ENCODE results near the gene TMEM179.

Gene TMEM179

DNA sequence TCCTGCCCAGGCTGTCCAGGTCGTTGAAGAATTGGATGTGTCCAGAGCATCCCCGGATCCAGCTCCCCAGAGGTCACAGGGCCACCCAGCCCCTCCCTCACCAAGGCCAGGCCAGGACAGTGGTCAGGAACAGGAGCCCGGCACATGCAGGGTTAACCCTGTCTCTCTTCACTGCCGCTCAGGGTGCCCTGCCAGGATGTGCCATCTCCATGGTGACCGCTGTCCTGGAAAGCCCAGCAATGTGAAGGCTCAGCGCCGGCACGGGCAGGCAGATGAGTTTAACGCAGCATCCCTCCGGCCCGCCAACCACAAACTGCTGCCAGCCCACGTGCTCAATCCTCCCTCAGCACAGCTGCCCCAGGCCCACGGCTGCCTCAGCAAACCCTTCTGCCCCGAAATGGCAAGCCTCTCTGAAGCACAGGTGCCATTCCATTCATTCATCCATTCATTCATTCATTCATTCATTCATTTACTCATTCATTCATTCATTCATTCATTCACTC is 4.4 kb downstream of the TMEM179 start:
- in situ Hi-C loops (cut with HindIII; ENCODE audit: low sequenced_read_pairs): no loop called here

DNA sequence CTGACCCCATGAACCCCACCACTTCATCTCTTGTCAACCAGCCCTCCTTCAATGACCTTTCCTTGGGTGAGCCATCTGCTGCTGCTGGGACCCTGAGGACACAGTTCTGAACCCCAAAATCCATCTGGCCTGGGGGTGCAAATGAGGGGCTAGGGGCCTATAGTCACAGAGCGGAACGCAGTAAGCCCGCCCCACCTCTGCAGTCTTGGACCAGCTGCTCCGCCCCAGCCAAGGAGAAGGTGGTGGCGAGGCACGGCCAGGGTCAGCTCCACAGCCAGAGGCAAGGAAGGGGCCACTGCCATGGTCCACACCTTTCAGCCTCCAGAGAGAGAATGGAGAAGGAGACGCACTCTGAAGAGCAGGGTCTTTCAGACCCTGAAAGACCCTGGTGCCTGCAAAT is 5.1 kb downstream of the TMEM179 start:
- in situ Hi-C loops (cut with HindIII; ENCODE audit: low sequenced_read_pairs): loop anchor here (10.0 kb wide), 1 partner anchor 405 kb away; no protein-coding TSS in a partner anchor

DNA sequence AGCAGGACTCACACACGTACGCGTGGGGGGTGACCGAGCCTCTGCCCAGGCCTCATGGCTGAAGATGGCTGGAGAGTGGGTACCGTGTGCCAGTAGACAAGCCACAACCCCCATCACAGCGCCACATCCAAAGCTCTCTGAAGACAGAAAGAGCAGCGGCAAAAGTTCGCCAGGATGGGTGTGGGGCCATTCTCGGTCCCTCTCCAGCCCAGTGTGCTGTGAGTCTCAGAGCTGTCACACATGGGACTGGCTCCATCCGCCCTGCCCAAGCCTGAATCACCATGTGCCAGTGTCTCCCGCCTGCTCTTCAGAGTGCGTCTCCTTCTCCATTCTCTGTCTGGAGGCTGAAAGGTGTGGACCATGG is 5.7 kb downstream of the TMEM179 start:
- in situ Hi-C loops (cut with HindIII; ENCODE audit: low sequenced_read_pairs): loop anchor here (10.0 kb wide), 1 partner anchor 404 kb away; no protein-coding TSS in a partner anchor

DNA sequence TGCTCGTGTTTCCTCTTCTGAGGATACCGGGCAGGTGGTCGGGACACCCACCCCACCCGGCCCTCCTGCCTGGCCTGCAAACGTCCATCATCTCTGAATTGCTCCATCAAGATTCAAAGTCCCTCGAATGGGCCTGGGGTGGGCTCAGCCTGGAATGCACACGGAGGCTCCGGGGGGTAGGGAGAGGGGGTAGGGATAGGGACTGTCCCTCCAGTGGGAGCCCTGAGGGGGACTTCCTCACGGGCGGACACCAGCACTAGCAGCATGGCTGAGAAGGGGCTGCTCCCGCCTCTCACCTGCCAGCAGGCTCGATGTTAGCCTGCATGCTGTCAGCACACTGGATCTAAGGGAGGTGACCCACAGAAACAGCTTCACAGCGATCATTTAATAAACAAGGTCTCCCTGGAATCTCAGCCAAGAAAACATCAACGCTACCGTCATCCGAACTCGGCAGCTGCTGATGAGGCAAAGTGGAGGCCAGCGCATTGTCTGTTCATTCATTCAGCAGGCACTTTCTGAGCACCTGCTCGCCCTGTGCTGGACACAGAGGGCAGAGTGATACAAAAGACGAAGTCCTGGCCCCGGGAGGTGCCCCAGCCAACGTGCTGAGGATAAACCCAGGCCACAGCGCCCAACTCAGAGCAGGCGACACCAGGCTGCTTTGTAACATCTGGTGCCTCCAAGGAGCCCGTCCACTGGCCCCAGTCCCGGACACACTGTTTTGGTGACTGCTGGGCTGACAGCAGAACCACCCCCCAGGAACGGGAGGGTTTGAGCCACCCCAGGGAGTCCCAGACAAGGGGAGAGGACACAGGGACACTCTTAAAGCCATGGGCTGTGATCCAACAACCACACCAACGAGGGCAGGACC is 6.3 kb downstream of the TMEM179 start:
- in situ Hi-C loops (cut with HindIII; ENCODE audit: low sequenced_read_pairs): loop anchor here (10.0 kb wide), 1 partner anchor 403 kb away; no protein-coding TSS in a partner anchor

DNA sequence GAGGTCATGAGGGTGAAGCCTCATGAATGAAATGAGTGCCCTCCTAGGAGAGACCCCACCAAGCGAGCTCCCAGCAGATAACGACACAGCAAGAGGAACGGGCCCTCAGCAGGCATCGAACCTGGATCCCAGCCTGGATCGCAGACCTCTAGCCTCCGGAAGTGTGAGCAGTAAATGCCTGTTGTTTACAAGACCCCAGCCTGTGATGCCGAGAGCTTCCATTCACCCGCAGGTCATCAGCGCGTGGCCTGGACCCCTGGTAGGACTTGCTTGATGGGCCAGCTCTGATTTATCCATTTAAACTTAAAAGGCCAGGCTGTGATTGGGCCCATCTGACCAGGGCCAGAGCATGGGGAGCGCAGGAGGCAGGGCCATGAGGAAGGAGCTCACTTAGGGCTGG is 7.0 kb downstream of the TMEM179 start:
- in situ Hi-C loops (cut with HindIII; ENCODE audit: low sequenced_read_pairs): loop anchor here (10.0 kb wide), 1 partner anchor 403 kb away; no protein-coding TSS in a partner anchor

DNA sequence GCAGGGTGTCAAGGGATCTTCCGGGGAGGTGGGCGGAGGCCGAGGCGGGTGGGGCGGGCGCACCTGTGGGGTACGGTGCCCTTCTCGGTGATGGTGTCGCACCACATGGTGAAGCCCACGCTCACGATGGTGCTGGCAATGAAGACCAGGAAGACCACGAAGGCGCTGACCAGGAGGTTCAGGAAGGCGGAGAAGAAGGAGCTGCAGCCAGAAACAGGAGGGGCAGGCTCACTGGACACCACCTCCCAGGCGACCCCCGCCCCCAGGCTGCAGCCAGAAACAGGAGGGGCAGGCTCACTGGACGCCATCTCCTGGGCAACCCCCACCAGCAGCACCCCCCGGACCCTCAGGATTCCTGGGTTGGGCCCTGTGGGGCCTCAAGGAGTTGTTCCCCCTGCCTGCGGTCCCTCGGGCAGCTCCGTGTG is 7.6 kb downstream of the TMEM179 start:
- in situ Hi-C loops (cut with HindIII; ENCODE audit: low sequenced_read_pairs): loop anchor here (10.0 kb wide), 1 partner anchor 402 kb away; no protein-coding TSS in a partner anchor

DNA sequence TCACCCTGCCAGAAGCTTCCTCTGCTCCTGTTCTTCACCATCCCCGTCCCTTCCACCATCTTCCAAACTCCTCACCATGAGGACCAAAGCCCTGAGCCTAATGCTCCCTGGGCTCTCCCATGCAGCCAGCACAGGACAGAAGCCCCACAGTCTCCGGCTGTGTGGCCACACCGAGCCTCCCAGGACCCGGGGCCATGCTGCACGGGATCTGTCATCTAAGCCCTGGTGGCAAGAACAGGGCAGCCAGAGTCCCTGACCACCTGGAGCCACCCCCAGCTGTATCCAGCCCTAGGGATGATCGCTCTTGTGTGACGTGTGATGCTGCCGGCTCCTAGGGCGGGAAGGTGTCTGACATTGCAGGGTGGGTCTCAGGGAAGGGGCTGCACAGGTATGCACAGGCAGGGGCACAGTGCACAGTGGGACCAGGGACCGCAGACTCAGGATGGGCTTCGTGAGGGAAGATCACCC is 8.1 kb downstream of the TMEM179 start:
- in situ Hi-C loops (cut with HindIII; ENCODE audit: low sequenced_read_pairs): loop anchor here (10.0 kb wide), 1 partner anchor 402 kb away; no protein-coding TSS in a partner anchor

DNA sequence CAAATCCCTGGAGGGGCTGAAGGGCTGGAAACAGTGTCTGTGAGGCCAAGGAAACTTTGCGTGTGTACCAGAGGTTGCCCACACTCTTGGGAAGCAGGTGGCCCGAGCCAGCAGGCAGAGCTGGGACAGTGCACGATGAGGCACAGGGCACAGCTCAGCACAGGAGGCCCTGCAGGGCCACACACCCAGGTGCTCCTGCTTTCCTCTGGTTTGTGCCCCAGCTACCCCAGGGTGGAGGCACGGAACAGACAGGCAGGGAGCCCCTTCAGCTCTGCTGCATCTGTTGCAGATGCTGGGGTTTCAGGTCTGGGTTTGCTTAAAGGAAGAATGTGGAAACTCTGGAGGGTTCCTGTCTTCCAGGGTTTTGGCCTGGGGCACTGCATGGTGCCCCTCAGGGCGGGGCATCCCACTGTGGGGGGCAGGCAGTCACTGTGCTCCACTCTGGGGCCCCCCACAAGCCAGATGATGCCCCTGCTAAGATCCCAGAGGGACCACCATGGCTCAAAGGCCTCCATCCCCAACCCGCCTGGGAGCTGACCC is 8.6 kb downstream of the TMEM179 start:
- in situ Hi-C loops (cut with HindIII; ENCODE audit: low sequenced_read_pairs): loop anchor here (10.0 kb wide), 1 partner anchor 401 kb away; no protein-coding TSS in a partner anchor

DNA sequence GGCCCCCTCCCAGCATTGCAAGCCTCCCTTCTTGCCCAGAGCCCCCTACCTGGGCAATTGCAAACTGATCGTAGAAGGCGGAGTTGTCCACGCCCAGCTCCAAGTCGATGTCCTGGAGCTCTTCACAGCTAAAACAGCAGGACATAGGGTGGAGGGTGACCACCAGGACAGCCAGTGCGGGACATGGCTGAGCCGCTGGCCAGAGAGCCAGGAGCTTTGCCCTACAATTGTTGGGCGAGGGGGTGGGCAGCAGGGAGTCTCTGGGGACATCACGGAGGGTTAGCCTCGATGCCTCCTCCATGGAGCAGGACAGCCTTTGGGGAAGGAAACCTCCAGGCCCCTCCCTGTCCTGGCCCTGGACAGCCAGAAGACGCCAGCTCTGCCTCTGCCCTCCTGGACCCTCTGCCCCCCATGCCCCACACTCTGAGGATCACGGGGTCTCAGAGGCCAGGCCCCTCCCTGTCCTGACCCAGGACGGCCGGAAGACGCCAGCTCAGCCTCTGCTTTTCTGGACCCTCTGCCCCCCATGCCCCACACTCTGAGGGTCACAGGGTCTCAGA is 9.4 kb downstream of the TMEM179 start:
- in situ Hi-C loops (cut with HindIII; ENCODE audit: low sequenced_read_pairs): loop anchor here (10.0 kb wide), 1 partner anchor 400 kb away; no protein-coding TSS in a partner anchor

DNA sequence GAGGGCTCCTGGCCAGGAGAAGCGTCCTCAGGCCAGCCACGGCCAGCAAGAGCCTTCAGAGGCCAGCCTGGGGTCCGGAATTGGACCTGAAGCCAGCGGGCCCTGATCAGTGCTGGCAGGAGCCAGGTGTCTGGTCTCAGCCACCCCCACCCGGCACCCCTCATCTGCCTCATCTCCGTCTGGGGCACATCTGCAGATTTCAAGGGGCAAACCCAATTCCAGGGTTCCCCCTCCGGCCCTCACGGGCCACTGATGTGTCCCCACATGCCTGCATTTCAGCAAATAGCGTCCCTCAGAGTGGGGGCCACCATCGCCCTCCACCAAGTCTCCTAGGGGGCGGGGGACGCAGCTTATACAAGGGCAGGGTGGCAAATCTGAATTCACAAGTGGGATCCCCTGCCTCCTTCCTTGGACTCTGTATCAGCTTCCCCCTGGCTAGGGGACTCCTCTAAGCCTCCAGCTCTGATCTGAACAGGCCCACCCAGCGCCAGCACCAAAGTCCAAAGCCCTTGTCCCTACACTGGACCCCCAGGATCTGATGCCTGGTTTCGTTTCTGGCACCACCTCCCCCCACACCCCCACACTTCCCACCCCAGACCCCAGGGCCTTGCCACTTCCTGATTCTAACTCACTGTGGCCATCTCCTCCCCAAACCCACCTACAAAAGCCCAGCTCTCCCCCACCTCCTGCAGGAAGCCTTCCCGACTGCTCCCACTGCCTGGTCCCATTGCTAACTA is 10.1 kb downstream of the TMEM179 start:
- in situ Hi-C loops (cut with HindIII; ENCODE audit: low sequenced_read_pairs): loop anchor here (5.0 to 10.0 kb wide), 2 partner anchors 52 to 400 kb away; no protein-coding TSS in a partner anchor

DNA sequence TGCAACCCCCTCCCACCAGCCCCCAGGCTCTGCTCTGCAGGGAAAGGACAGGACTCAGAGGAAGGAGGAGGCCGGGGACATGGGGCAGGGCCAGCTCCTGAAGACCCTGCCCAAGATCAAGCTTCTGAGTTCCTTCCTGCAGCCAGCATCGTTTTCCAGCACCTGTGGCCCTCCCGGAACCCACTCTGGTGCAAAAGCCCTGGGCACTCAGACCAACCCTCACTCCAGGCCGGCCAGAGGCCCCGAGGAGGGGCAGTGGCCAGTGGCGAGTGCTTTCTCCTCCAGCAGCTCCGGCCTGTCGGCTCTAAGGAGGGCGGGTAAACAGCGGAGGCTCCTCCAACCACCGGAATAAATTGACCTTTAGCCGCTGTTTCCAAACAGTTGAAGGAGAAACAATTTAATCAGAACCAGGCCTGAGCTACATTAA is 10.8 kb downstream of the TMEM179 start:
- in situ Hi-C loops (cut with HindIII; ENCODE audit: low sequenced_read_pairs): loop anchor here (5.0 to 10.0 kb wide), 2 partner anchors 51 to 399 kb away; no protein-coding TSS in a partner anchor

DNA sequence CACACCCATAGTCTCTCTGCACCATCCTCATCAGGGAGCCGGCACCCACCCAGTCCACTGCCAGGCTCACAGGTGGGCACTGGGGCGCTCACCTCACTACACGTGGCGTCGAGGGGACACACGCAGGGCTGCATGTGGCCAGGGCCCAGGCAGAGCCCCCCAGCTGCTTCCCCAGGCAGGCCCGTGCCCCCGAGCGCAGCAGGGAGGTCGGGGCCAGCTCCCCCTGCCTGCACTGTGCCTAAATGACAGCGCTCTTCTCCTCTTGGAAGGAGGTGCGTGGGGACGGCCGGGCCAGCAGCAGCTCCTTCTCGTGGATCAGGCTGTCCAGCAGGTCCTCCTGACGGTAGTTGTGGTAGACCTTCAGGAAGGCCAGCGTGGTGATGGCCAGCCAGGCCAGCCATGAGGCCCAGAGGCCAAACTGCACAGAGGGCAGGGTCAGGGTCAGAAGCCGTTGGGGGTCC is 11.3 kb downstream of the TMEM179 start:
- in situ Hi-C loops (cut with HindIII; ENCODE audit: low sequenced_read_pairs): loop anchor here (5.0 to 10.0 kb wide), 2 partner anchors 51 to 398 kb away; no protein-coding TSS in a partner anchor

DNA sequence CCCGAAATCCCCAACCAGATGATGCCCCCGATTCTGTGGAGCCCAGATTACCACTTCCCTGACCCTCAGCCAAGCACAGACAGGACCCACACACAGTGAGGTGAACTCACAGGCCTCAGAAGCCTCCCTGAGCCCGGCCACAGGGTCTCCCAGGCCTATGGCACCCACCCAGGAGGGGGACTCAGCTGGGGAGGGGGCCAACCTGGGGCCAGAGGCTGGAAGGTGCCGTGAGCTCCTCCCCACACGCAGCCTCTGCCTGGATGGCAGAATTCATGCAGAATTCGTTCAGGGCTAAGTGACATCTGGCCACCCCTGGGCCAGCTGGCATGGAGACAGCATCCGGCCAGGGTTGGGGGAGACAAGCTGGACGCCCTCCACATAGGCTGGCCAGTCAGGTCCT is 11.8 kb downstream of the TMEM179 start:
- in situ Hi-C loops (cut with HindIII; ENCODE audit: low sequenced_read_pairs): loop anchor here (5.0 to 10.0 kb wide), 2 partner anchors 50 to 398 kb away; no protein-coding TSS in a partner anchor

DNA sequence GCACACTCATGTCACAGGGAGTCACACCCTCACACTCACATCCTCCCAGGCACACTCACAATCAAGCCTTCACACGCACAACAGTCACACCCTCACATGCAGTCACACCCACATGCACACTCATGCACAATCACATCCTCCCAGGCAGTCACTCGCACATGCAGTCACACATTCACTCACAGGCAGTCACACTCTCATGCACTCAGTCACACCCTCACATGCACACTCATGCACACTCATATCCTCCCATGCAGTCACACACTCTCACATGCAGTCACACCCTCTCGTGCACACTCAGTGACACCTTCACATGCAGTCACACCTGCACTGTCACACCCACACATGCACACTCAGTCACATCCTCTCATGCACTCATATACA is 12.3 kb downstream of the TMEM179 start:
- in situ Hi-C loops (cut with HindIII; ENCODE audit: low sequenced_read_pairs): loop anchor here (5.0 to 10.0 kb wide), 2 partner anchors 50 to 397 kb away; no protein-coding TSS in a partner anchor

DNA sequence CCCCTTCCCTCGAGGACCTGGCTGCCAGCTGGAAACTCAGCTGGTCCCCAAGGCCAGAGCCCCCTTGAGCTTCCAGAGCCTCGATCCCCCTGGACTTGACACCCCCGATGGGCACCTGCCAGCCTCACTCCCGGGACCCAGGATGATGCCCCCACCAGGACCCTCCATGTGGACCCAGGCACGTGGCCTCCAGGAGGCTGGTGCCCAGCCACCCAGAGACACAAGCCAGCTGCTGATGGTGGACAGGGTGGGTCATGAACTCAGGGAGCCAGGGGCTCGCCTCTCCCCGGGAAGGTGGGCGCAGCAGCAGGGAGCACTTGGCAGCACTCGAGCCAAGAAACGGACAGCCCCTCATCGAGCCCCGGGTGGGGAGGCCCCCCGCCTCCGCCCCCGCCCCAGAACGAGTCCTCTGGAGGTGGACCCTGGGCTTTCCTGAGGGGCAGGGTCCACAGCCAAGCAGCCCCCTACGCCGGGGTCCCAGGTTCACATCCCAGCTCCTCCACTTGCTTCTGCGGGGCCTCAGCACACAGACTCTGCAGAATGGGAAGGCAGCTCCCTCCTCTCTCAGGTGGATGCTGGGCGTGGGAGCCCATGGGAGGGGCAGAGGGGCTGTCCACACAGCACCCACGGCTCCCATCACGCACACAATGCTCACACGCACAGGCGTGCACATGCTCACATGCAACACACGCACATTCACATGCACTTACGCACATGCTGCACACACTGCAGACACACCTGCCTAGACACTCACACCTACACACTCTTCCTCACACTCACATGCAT is 12.9 kb downstream of the TMEM179 start:
- in situ Hi-C loops (cut with HindIII; ENCODE audit: low sequenced_read_pairs): loop anchor here (5.0 to 10.0 kb wide), 2 partner anchors 49 to 397 kb away; no protein-coding TSS in a partner anchor

DNA sequence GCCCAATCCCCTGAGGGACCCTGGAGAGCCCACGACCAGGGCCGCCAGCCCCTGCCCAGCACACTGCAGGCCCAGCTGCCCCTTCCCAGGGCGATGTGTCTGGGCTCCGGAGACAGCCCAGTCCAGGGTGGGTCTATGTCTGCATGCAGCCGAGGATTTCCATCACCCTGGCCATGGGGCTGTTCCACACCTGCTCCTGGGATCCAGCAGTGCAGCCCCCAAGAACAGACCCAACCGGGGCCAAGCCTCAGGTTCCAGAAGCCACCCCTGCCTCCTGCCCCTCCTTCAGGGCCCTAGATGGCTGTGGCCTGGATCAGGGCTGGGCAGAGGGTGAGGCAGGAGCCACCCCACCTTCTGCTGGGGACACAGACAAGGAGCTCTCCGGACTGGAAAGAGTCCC is 13.5 kb downstream of the TMEM179 start:
- in situ Hi-C loops (cut with HindIII; ENCODE audit: low sequenced_read_pairs): loop anchor here (5.0 to 10.0 kb wide), 2 partner anchors 49 to 396 kb away; no protein-coding TSS in a partner anchor

DNA sequence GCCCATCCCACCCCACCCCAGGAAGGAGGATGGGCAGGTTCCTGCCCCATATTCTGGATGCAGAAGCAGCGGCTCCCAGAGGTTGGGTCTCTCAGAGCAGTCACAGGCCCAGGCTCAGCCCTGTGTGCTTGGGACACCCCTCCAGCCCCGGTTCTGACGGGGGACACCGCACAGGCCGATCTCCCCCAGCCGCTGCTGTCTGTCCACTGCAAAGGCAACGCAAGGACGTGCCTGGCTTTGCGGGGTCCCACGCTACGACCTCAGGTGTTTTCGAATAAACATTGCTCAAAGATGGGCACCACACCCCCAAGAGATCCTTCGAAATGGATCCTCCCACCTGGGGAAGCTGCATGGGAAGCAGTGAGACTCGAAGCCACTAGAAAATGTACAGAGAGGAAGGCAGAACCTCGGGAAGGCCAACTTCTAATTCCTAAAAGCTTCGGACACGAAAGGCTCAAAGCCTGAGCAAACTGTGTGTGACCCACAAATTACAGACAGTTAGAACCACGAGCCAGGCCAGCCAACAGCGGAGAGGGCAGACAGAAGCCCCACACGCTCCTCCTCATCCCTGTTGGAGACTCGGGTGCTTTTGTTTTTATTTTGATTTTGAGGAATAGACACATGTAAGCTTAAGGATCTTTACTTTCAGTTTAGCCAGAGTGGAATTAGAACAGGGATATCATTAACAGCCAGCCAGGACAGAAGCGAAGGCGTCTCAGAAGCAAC is 14.2 kb downstream of the TMEM179 start:
- in situ Hi-C loops (cut with HindIII; ENCODE audit: low sequenced_read_pairs): loop anchor here (5.0 to 10.0 kb wide), 2 partner anchors 48 to 396 kb away; no protein-coding TSS in a partner anchor
